Activated T-helper 1 cell treated with anti-CD3 and anti-CD28 coated beads, Interleukin-2, amount 50 U/mL, for 16 hours (primary cell): ENCODE results near the gene MDFI.
"Not testable (repeated sequence)": the region's sequence is repeated elsewhere in the genome, so short reads cannot be mapped to it uniquely, and the experiment has no call there.

Source experiments
- DNase-seq, 2 donors: peaks; one replicate each; pipeline ENCODE4 v3.0.0-alpha.2; 2020; ENCODE audit warnings: low read depth in 1 of 2, low spot score in 1 of 2

The MDFI gene

GRCh38 chr6:41602422-41602743, 35.9 kb upstream of the MDFI start:
- DNase-seq, result no peak

- peak; percentile 39 to 54 for DNase-seq
Observed at GRCh38 chr6:41602864-41603608, 35.2 kb upstream of the MDFI start.

- DNase-seq, result no peak
Observed at GRCh38 chr6:41604006-41604405, 34.3 kb upstream of the MDFI start.

GRCh38 chr6:41605649-41606048, 32.6 kb upstream of the MDFI start:
- no peak for DNase-seq

GRCh38 chr6:41607036-41607435, 31.2 kb upstream of the MDFI start:
- DNase-seq, result no peak

- DNase-seq, result no peak
Observed at GRCh38 chr6:41607736-41608135, 30.5 kb upstream of the MDFI start.

- DNase-seq, result no peak
Observed at GRCh38 chr6:41608443-41609151, 29.7 kb upstream of the MDFI start.

GRCh38 chr6:41614715-41615114, 23.6 kb upstream of the MDFI start:
- no peak for DNase-seq

GRCh38 chr6:41615311-41615710, 23.0 kb upstream of the MDFI start:
- no peak for DNase-seq

GRCh38 chr6:41618598-41618997, 19.7 kb upstream of the MDFI start:
- DNase-seq, result no peak

- not testable (repeated sequence) for DNase-seq
Observed at GRCh38 chr6:41619193-41619592, 19.1 kb upstream of the MDFI start.

- no peak for DNase-seq
Observed at GRCh38 chr6:41621367-41621766, 16.9 kb upstream of the MDFI start.

GRCh38 chr6:41621802-41622201, 16.5 kb upstream of the MDFI start:
- no peak for DNase-seq

GRCh38 chr6:41622206-41622988, 15.9 kb upstream of the MDFI start:
- DNase-seq, result no peak

- DNase-seq, result no peak
Observed at GRCh38 chr6:41623330-41623729, 14.9 kb upstream of the MDFI start.

- DNase-seq, result no peak
Observed at GRCh38 chr6:41624621-41625380, 13.5 kb upstream of the MDFI start.

- DNase-seq, result no peak
Observed at GRCh38 chr6:41625442-41625841, 12.8 kb upstream of the MDFI start.

GRCh38 chr6:41626022-41626421, 12.2 kb upstream of the MDFI start:
- no peak for DNase-seq

- no peak for DNase-seq
Observed at GRCh38 chr6:41626917-41627316, 11.4 kb upstream of the MDFI start.

- DNase-seq, result no peak
Observed at GRCh38 chr6:41629128-41629527, 9.1 kb upstream of the MDFI start.

- no peak for DNase-seq
Observed at GRCh38 chr6:41630069-41630468, 8.2 kb upstream of the MDFI start.
